ENCODE measurements around the gene CNTNAP4. TPM values are rescaled to one million over a fixed set of nuclear protein-coding genes. Genes with fewer than 3 reads are reported as not detected.

CNTNAP4 gene
- total RNA-seq, 1 donor: 2.4 TPM

GRCh38 chr16:76598498-76598897 is 321.3 kb downstream of the CNTNAP4 start:
- no peak overlapping the region for H3K4me3 ChIP-seq (ENCODE audit: low read depth, low read length)
- no peak for DNase-seq (ENCODE audit: low read depth)
- TF ChIP-seq, protein P1, sequence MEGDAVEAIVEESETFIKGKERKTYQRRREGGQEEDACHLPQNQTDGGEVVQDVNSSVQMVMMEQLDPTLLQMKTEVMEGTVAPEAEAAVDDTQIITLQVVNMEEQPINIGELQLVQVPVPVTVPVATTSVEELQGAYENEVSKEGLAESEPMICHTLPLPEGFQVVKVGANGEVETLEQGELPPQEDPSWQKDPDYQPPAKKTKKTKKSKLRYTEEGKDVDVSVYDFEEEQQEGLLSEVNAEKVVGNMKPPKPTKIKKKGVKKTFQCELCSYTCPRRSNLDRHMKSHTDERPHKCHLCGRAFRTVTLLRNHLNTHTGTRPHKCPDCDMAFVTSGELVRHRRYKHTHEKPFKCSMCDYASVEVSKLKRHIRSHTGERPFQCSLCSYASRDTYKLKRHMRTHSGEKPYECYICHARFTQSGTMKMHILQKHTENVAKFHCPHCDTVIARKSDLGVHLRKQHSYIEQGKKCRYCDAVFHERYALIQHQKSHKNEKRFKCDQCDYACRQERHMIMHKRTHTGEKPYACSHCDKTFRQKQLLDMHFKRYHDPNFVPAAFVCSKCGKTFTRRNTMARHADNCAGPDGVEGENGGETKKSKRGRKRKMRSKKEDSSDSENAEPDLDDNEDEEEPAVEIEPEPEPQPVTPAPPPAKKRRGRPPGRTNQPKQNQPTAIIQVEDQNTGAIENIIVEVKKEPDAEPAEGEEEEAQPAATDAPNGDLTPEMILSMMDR (IDR thresholded peaks at IDR 0.05; ENCODE audit: insufficient read depth, low read length): no peak

DNA sequence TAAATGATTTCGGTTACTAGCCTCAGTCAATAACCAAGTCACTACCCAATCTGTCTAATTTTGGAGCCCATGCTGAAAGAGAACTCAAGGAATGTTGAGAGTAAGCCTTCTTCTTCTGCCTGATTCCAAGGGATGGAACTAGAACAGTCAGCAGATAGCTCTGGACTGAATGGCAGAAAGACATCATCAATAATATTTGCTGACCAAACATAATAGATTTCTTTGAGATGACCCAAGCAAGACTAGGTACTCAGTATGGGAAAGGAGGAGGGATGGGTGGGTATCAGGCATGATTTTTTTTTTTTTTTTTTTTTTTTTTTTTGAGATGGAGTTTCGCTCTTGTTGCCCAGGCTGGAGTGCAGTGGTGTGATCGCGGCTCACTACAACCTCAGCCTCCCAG is 330.1 kb downstream of the CNTNAP4 start:
- DNase-seq (ENCODE audit: low read depth): no peak
- H3K4me3 ChIP-seq (ENCODE audit: low read depth, low read length): no peak overlapping the region
- TF ChIP-seq, protein P1 (IDR thresholded peaks at IDR 0.05; ENCODE audit: insufficient read depth, low read length): no peak

Small RNA genes within 50 kb of the gene (small RNA-seq; reads per million reads assigned to genes)
- gene RF00133 (not detected), gene RN7SKP233 (not detected)
